OCI-M2 (cell line): ENCODE results near the gene KCNJ4.
"Not testable (repeated sequence)": the region's sequence is repeated elsewhere in the genome, so short reads cannot be mapped to it uniquely, and the experiment has no call there.

Experiments
- DNase-seq: peaks from one replicate; lab custom pipeline; 2025; ENCODE audit not compliant: unreplicated experiment; lab: John Stamatoyannopoulos, UW

The KCNJ4 gene

DNA sequence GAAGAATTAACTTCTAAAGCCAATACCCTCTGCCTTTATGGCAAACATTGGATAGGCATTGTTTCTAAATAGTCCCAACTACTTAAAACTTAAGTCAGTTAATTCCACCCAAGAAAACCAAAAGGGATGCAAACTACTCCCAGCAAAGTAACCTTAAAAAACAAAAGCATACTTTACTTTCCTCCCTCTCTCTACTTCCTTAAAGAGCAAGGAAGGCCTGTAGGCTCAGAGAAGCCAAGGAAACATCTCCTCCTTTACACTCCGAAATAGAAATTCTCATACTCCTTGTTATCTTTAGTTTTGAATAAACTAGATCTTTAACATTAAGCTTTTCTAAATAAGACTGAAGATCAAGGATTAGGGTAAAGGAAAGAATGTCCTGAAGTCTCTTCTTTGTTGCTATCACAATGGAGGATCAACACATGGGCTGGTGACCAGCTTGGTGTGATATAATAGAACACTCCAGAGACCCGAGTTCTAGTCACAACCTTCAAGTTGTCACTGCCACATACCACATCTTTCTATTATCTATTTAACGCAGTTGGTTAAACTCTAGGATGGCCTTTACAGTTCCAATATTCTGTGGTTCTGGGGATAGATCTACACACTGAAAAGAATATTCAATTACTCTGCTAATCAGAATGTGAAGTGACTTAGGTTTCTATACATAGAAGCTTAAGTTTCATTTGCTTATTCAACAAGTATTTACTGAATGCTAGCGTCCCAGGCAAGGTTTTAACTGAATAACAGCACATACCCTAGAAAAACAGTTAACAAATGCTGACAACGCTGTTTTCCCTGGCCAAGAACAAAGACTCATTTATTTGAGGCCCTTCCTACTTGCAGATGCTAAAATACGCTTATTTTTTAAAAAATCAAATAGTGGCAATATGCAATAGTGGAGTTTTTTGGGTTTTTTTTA, 66.2 kb downstream of the KCNJ4 start:
- not testable (repeated sequence) for DNase-seq

DNA sequence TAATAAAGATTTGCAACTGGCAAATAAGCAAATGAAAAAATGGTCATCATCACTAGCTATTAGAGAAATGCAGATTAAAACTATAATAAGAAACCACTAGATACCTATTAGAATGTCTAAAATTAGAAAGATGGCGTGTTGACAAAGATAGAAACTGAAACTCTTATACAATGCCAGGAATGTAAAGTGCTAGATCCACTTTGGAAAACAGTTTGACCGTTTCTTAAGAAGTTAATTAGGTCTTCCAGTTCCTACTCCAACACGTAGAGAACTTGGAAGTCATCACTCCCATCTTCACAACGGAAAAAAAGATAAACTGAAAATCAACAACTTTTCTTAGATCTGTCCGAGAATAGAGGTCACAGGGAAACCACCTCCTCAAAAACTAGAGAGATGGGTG, 68.1 kb downstream of the KCNJ4 start:
- not testable (repeated sequence) for DNase-seq

DNA sequence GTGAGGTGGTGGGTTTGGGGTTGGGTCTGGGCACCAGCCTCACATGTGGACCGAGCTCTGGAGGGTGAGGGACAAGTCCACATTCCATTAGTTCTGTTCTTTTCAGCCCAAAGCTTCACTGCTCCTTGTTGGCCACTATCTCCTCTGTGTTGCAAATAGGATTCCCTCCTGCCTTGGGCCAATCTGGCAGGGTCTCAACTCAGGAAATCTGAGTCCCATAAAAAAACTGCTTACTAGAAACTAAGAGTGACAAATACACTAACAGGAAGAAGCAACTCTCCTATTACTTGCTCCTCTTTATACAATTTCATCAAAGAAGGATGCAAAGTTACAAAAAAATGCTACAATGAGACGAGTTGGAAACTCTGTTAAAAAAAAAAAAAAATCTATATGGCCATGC, 71.6 kb downstream of the KCNJ4 start:
- DNase-seq, result no peak

DNA sequence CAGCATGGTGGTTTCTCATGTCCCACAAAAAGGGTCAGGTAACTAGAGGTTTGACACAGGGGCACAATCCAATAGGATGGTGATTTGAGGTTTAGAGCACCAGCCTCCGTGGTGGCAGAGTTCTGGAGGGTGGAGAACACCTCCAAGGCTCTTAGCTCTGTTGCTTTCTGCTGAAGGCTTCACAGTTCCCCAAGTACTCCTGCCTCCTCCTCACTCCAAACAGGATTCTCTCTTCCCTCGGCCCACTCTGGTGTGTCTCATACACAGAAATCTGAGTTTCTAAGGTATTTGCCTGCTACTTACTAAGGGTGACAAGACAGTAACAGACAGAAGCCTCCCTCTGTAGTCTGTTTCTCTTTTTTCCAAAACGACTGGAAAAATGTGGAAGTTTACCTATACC, 73.6 kb downstream of the KCNJ4 start:
- not testable (repeated sequence) for DNase-seq
